Skeletal muscle satellite cell (primary cell): Measurements from ENCODE around the gene MARCHF11. TPM values are rescaled to one million over a fixed set of nuclear protein-coding genes. Genes with fewer than 3 reads are reported as not detected.

Experiments
- H3K27me3 ChIP-seq: 2 replicates; pipeline ENCODE4 v1.7.0; 2013; ENCODE audit warnings: low read length; ENCODE audit not compliant: control insufficient read depth, insufficient read depth
- H3K36me3 ChIP-seq: 2 replicates; pipeline ENCODE4 v1.7.0; 2013; ENCODE audit warnings: mild to moderate bottlenecking, control low read depth, low read length; ENCODE audit not compliant: insufficient read depth
- H3K4me1 ChIP-seq: 2 replicates; pipeline ENCODE4 v1.7.0; 2013; ENCODE audit warnings: low read length; ENCODE audit not compliant: control insufficient read depth, insufficient read depth
- H3K4me2 ChIP-seq: 2 replicates; pipeline ENCODE4 v1.7.0; 2013; ENCODE audit warnings: mild to moderate bottlenecking, low read length
- H3K4me3 ChIP-seq: 2 replicates; pipeline ENCODE4 v1.7.0; 2013; ENCODE audit warnings: low read length
- H3K9ac ChIP-seq: 2 replicates; pipeline ENCODE4 v1.7.0; 2013; ENCODE audit warnings: mild to moderate bottlenecking, low read depth, low read length, moderate library complexity
- H3K9me3 ChIP-seq: replicated peaks from 2 replicates; pipeline ENCODE4 v1.7.0; 2013; ENCODE audit warnings: mild to moderate bottlenecking, control low read depth, low read length
- total RNA-seq: library from RNA; depleted of rRNA; stranded (reverse); fragments of >200 nt; gene quantifications from 2 replicates; pipeline ENCODE4 v1.2.3, GENCODE V29; 2012; rRNA removed

MARCHF11 gene
- not detected in 2 replicates for total RNA-seq

GRCh38 chr5:16179511-16179935 lies at the start of gene MARCHF11:
Gene MARCHF11 (minus strand): TSS chr5:16179791. CDS start chr5:16179575, 216 bp downstream.
- Histone ChIP-seq H3K27me3 (peaks cover 22% of the 10 kb centered on the region), H3K4me3 (no peak within 1 kb of the TSS), H3K9me3 (no peaks in the 10 kb centered on the region), H3K9ac (no peak within 1 kb of the TSS), H3K36me3 (no peaks in the 10 kb centered on the region), H3K4me1 (no peaks in the 10 kb centered on the region), H3K4me2 (peak within 1 kb of the TSS; percentile 67)

- H3K4me3 ChIP-seq, result no peak overlapping the region
- peaks cover 5% of the 10 kb centered on the region for H3K9me3 ChIP-seq
- no peaks in the 10 kb centered on the region for H3K4me1 ChIP-seq
- H3K4me2 ChIP-seq, result no peak overlapping the region
- no peak overlapping the region for H3K9ac ChIP-seq
- no peaks in the 10 kb centered on the region for H3K27me3 ChIP-seq
- H3K36me3 ChIP-seq, result no peaks in the 10 kb centered on the region
Measured at GRCh38 chr5:16225927-16226326, 46.3 kb upstream of the MARCHF11 start.

- H3K9ac ChIP-seq, result no peak overlapping the region
Measured at GRCh38 chr5:16192311-16192710, 12.7 kb upstream of the MARCHF11 start.

GRCh38 chr5:16180789-16181082 lies 1.1 kb upstream of the MARCHF11 start:
- Histone ChIP-seq H3K9ac (no peak overlapping the region), H3K36me3 (no peaks in the 10 kb centered on the region), H3K9me3 (no peaks in the 10 kb centered on the region), H3K4me1 (no peaks in the 10 kb centered on the region), H3K4me3 (no peak overlapping the region), H3K27me3 (peaks cover 22% of the 10 kb centered on the region), H3K4me2 (no peak overlapping the region)

More at GRCh38 chr5:16192311-16192710, 12.7 kb upstream of the MARCHF11 start:
- H3K9me3 ChIP-seq, result no peaks in the 10 kb centered on the region
- H3K4me1 ChIP-seq, result no peaks in the 10 kb centered on the region
- no peak overlapping the region for H3K4me3 ChIP-seq
- no peak overlapping the region for H3K4me2 ChIP-seq
- no peaks in the 10 kb centered on the region for H3K27me3 ChIP-seq
- H3K36me3 ChIP-seq, result no peaks in the 10 kb centered on the region

- H3K4me3 ChIP-seq, result no peak overlapping the region
- H3K9ac ChIP-seq, result no peak overlapping the region
Measured at GRCh38 chr5:16179936-16180788, 571 bp upstream of the MARCHF11 start.

GRCh38 chr5:16178745-16179372 lies 732 bp downstream of the MARCHF11 start:
- H3K9ac ChIP-seq, result no peak overlapping the region
- H3K4me2 ChIP-seq, result peak overlapping the region; percentile 67
- no peaks in the 10 kb centered on the region for H3K36me3 ChIP-seq
- H3K27me3 ChIP-seq, result peaks cover 22% of the 10 kb centered on the region
- H3K9me3 ChIP-seq, result no peaks in the 10 kb centered on the region
- no peaks in the 10 kb centered on the region for H3K4me1 ChIP-seq
- H3K4me3 ChIP-seq, result no peak overlapping the region

More at GRCh38 chr5:16179936-16180788, 571 bp upstream of the MARCHF11 start:
- H3K4me2 ChIP-seq, result no peak overlapping the region
- H3K27me3 ChIP-seq, result peaks cover 22% of the 10 kb centered on the region
- no peaks in the 10 kb centered on the region for H3K9me3 ChIP-seq
- H3K36me3 ChIP-seq, result no peaks in the 10 kb centered on the region
- H3K4me1 ChIP-seq, result no peaks in the 10 kb centered on the region

- H3K4me3 ChIP-seq, result no peak overlapping the region
- H3K36me3 ChIP-seq, result no peaks in the 10 kb centered on the region
- H3K27me3 ChIP-seq, result no peaks in the 10 kb centered on the region
- no peaks in the 10 kb centered on the region for H3K4me1 ChIP-seq
- no peaks in the 10 kb centered on the region for H3K9me3 ChIP-seq
- no peak overlapping the region for H3K9ac ChIP-seq
- H3K4me2 ChIP-seq, result no peak overlapping the region
Measured at GRCh38 chr5:16169550-16169949, 10.0 kb downstream of the MARCHF11 start.

- Histone ChIP-seq H3K4me3 (no peak overlapping the region), H3K4me2 (no peak overlapping the region), H3K27me3 (no peaks in the 10 kb centered on the region), H3K36me3 (no peaks in the 10 kb centered on the region), H3K4me1 (no peaks in the 10 kb centered on the region), H3K9me3 (no peaks in the 10 kb centered on the region), H3K9ac (no peak overlapping the region)
Measured at GRCh38 chr5:16160706-16161105, 18.9 kb downstream of the MARCHF11 start.

GRCh38 chr5:16159636-16160035 lies 20.0 kb downstream of the MARCHF11 start:
- Histone ChIP-seq H3K9me3 (no peaks in the 10 kb centered on the region), H3K36me3 (no peaks in the 10 kb centered on the region), H3K9ac (no peak overlapping the region), H3K4me1 (no peaks in the 10 kb centered on the region), H3K4me2 (no peak overlapping the region), H3K4me3 (no peak overlapping the region), H3K27me3 (no peaks in the 10 kb centered on the region)

- H3K4me1 ChIP-seq, result no peaks in the 10 kb centered on the region
- H3K9ac ChIP-seq, result no peak overlapping the region
- no peaks in the 10 kb centered on the region for H3K36me3 ChIP-seq
- no peaks in the 10 kb centered on the region for H3K27me3 ChIP-seq
- no peak overlapping the region for H3K4me2 ChIP-seq
- no peak overlapping the region for H3K4me3 ChIP-seq
- H3K9me3 ChIP-seq, result no peaks in the 10 kb centered on the region
Measured at GRCh38 chr5:16156152-16156551, 23.4 kb downstream of the MARCHF11 start.

- no peaks in the 10 kb centered on the region for H3K4me1 ChIP-seq
- no peaks in the 10 kb centered on the region for H3K9me3 ChIP-seq
- no peak overlapping the region for H3K9ac ChIP-seq
- H3K27me3 ChIP-seq, result no peaks in the 10 kb centered on the region
- no peak overlapping the region for H3K4me3 ChIP-seq
- no peaks in the 10 kb centered on the region for H3K36me3 ChIP-seq
- H3K4me2 ChIP-seq, result no peak overlapping the region
Measured at GRCh38 chr5:16152601-16153568, 26.7 kb downstream of the MARCHF11 start.
